Naive thymus-derived CD4-positive, alpha-beta T cell (primary cell): ENCODE measurements around the gene CDK16. TPM values are rescaled to one million over a fixed set of nuclear protein-coding genes. Genes with fewer than 3 reads are reported as not detected.

Source experiments
- ATAC-seq: fragments of 150-1000 bp; cut with Tn5 transposase; 2 replicates; pipeline ENCODE4 v1.10.0; 2021; ENCODE audit warnings: mild to moderate bottlenecking, moderate library complexity
- CTCF ChIA-PET: fragments of 350-600 bp; sonication (Branson Sonifier 250); formaldehyde crosslinking; loops from one replicate; lab custom pipeline; 2021; ENCODE audit warnings: antibody characterized with exemption; lab: Charles Lee
- POLR2A ChIA-PET: fragments of 350-600 bp; sonication (Branson Sonifier 250); formaldehyde crosslinking; loops from one replicate; lab custom pipeline; 2021; ENCODE audit warnings: antibody characterized with exemption, inconsistent platforms; lab: Charles Lee
- DNase-seq, 9 donors: peaks; one replicate each; pipeline versions ENCODE4 v3.0.0 to v3.0.0-alpha.2; 2020 to 2022; ENCODE audit warnings: mixed read lengths in 1 of 9
- H3K27ac ChIP-seq: one replicate; pipeline ENCODE4 v1.7.0; 2013; ENCODE audit warnings: mild to moderate bottlenecking, low read depth, low read length, moderate library complexity
- H3K27me3 ChIP-seq, 2 donors: one replicate each; pipeline ENCODE4 v1.7.0; 2013; ENCODE audit warnings: low read length in 2 of 2, mild to moderate bottlenecking in 2 of 2, moderate library complexity in 2 of 2; ENCODE audit not compliant: control insufficient read depth in 2 of 2, insufficient read depth in 2 of 2
- H3K36me3 ChIP-seq, 3 experiments: 1 replicate in 2 of 3; 2 replicates in 1 of 3; pipeline ENCODE4 v1.7.0; 2013; ENCODE audit warnings: low read length in 3 of 3, mild to moderate bottlenecking in 3 of 3, moderate library complexity in 1 of 3; ENCODE audit not compliant: insufficient read depth in 3 of 3, control insufficient read depth in 2 of 3
- H3K4me1 ChIP-seq, 2 donors: one replicate each; pipeline ENCODE4 v1.7.0; 2013; ENCODE audit warnings: low read length in 2 of 2, mild to moderate bottlenecking in 2 of 2, moderate library complexity in 1 of 2; ENCODE audit not compliant: control insufficient read depth in 2 of 2, insufficient read depth in 2 of 2
- H3K4me3 ChIP-seq: 2 replicates; pipeline ENCODE4 v1.7.0; 2013; ENCODE audit warnings: mild to moderate bottlenecking, low read length
- H3K9me3 ChIP-seq, 3 experiments: 1 replicate in 2 of 3; 2 replicates in 1 of 3; pipeline ENCODE4 v1.7.0; 2013; ENCODE audit warnings: low read length in 3 of 3; ENCODE audit not compliant: control insufficient read depth in 2 of 3
- H3K27ac Mint-ChIP-seq, 9 donors: one replicate each; pipeline ENCODE4 v1.8.0; 2020 to 2022; ENCODE audit warnings: mixed read lengths in 9 of 9, mild to moderate bottlenecking in 8 of 9, moderate library complexity in 5 of 9, inconsistent platforms in 2 of 9
- H3K27me3 Mint-ChIP-seq, 5 donors: one replicate each; pipeline ENCODE4 v1.8.0; 2021 to 2022; ENCODE audit warnings: mixed read lengths in 5 of 5, mild to moderate bottlenecking in 1 of 5
- H3K36me3 Mint-ChIP-seq, 5 donors: one replicate each; pipeline ENCODE4 v1.8.0; 2020 to 2022; ENCODE audit warnings: mixed read lengths in 5 of 5, mild to moderate bottlenecking in 3 of 5, inconsistent platforms in 1 of 5
- H3K4me1 Mint-ChIP-seq, 7 donors: one replicate each; pipeline ENCODE4 v1.8.0; 2020 to 2022; ENCODE audit warnings: mixed read lengths in 7 of 7, mild to moderate bottlenecking in 3 of 7, inconsistent platforms in 1 of 7
- H3K4me3 Mint-ChIP-seq, 10 donors: one replicate each; pipeline ENCODE4 v1.8.0; 2020 to 2022; ENCODE audit warnings: mild to moderate bottlenecking in 10 of 10, mixed read lengths in 10 of 10, moderate library complexity in 6 of 10, inconsistent platforms in 2 of 10
- H3K9me3 Mint-ChIP-seq, 11 donors: one replicate each; pipeline ENCODE4 v1.8.0; 2020 to 2022; ENCODE audit warnings: mixed read lengths in 11 of 11, mild to moderate bottlenecking in 4 of 11, inconsistent platforms in 1 of 11, moderate library complexity in 1 of 11
- intact Hi-C, 2 donors: fragments of 100-400 bp; cut with micrococcal nuclease; formaldehyde crosslinking; loops; one replicate each; pipeline ENCODE4 v1.15.1; 2023
- polyA plus RNA-seq, 2 donors: library from polyadenylated mRNA; unstranded; fragments of 300-500 nt; fragmentation: Illumina TruSeq; gene quantifications; one replicate each; pipeline ENCODE4 v1.2.3, GENCODE V29; 2021
- total RNA-seq, 6 experiments: library from RNA in 5 of 6; stranded (reverse) in 5 of 6; gene quantifications; 1 replicate in 5 of 6; 2 replicates in 1 of 6; pipeline ENCODE4 v1.2.3 and lab custom pipeline; 2021 to 2026

CDK16 gene
- total and polyA plus RNA-seq, 7 experiments from 2014 or later: 6.4 to 112 (median 61.6) TPM

DNA sequence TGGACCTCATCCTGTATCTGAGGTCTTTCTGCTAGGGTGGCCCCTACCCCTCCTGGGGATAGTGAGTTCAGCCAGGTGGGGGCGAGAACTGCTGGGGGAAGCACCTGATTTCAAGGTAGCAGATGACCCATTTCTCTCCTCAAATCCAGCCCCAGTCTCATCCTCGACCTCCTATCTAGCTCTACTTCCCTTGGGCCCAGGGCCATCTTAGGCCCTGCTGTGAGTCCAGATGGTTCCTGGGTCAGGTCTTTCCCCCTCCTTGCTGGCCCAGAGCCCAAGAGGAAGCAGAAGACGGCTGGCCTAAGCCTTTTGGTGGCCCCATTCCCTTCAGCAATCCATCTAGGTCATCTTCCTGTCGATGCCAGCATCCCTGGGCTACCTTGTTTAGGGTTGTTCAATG is 3.3 kb downstream of the CDK16 start:
- Histone ChIP-seq H3K4me3 (no peak overlapping the region), H3K4me1 (peaks cover 16 to 20% of the 10 kb centered on the region in 2 donors), H3K27me3 (no peaks in the 10 kb centered on the region), H3K36me3 (peaks cover 4 to 42% (median 8%) of the 10 kb centered on the region in 3 experiments), H3K27ac (no peak overlapping the region), H3K9me3 (no peaks in the 10 kb centered on the region)
- Mint-ChIP-seq H3K4me3 (peak overlapping the region in 2 of 10 donors; percentile 19 to 39), H3K27ac (peak overlapping the region in 5 of 9 donors; percentile 8 to 75 (median 49)), H3K36me3 (peaks cover 0 to 38% (median 12%) of the 10 kb centered on the region in 5 donors), H3K9me3 (peaks cover 0 to 1% (median 0%) of the 10 kb centered on the region in 11 donors), H3K4me1 (peaks cover 24 to 39% (median 34%) of the 10 kb centered on the region in 7 donors), H3K27me3 (peaks cover 0 to 2% (median 0%) of the 10 kb centered on the region in 5 donors)
- ChIA-PET POLR2A (interaction anchor here (1.0 to 5.4 kb wide), 2 partner anchors 10 to 167 kb away, joined by 3 to 72 read pairs; partner anchors contain the start of gene USP11), CTCF (no interaction called here)
- intact Hi-C loops: no loop called here
- no peak for ATAC-seq
- no peak for DNase-seq

DNA sequence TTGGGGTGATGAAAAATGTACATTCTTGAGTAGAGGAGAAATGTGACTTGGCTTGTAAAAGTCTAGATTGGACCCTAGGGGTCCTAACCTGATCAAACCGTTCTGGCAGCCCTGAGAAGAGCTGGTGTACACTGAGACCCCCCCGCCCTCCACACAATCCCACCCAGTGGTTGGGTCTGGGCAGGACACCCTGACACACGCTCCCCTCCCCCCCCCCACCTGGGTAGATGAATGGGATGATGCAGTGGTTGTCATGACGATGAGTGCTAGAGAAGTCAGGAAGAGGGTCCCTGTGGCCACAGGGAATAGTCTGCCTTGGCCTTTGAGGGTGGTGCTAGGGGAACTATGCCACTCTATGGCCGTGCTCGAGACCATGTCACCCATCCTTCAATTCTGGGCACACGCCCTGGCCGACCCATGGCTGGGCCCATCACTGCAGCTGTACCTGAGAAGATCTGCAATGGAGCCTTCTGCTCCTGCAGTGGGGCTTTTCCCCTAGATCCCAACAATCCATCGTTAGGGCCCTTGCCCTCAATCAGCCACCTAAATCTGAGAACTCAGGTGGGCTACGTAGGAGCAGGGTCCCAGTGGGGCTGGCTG is 4.4 kb downstream of the CDK16 start:
- Mint-ChIP-seq H3K4me3 (no peak overlapping the region), H3K4me1 (peaks cover 17 to 29% (median 26%) of the 10 kb centered on the region in 7 donors), H3K27me3 (peaks cover 0 to 2% (median 0%) of the 10 kb centered on the region in 5 donors), H3K36me3 (peaks cover 0 to 44% (median 12%) of the 10 kb centered on the region in 5 donors), H3K9me3 (peaks cover 0 to 1% (median 0%) of the 10 kb centered on the region in 11 donors), H3K27ac (peak overlapping the region in 5 of 9 donors; percentile 38 to 51 (median 41))
- no peak for ATAC-seq
- H3K4me3 ChIP-seq: no peak overlapping the region
- H3K9me3 ChIP-seq: no peaks in the 10 kb centered on the region
- ChIA-PET POLR2A (interaction anchor here (2.4 kb wide), 1 partner anchor 10 kb away, joined by 5 read pairs; the partner anchor contains the start of gene USP11), CTCF (no interaction called here)
- no peak overlapping the region for H3K27ac ChIP-seq
- peaks cover 10 to 14% of the 10 kb centered on the region in 2 donors for H3K4me1 ChIP-seq
- intact Hi-C loops: no loop called here
- peaks cover 4 to 49% (median 8%) of the 10 kb centered on the region in 3 experiments for H3K36me3 ChIP-seq
- peak in 1 of 9 donors; percentile 15 for DNase-seq
- no peaks in the 10 kb centered on the region for H3K27me3 ChIP-seq

DNA sequence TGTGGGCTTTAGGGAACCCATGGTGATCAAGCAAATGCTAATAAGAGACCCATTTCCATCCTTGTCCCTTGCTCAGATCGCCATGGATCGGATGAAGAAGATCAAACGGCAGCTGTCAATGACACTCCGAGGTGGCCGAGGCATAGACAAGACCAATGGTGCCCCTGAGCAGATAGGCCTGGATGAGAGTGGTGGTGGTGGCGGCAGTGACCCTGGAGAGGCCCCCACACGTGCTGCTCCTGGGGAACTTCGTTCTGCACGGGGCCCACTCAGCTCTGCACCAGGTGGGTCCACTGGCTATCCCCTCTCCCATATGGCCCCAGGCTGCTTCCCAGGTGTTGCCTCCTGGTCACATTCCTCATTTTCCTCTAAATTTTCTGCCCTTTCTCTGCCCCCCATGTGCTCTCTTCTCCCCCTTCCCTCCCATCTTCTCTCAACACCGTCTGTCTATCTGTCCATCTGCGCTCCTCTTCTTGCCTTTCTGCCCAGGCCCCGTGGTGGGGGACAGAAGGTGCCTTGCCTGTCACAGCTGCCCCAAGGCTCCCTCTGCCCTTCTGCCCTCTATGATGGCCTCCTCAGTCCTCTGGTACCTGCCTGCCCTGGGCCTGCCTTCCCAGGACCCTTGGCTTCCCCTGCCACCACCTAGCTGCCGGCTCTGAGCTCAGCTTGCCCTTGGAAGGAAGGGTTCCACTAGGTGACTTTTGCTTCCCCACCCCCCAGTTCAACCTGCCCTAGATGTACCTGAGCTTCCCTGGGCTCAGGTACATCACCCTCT is 5.2 kb downstream of the CDK16 start:
- H3K4me1 Mint-ChIP-seq: peaks cover 17 to 29% (median 26%) of the 10 kb centered on the region in 7 donors
- Histone ChIP-seq H3K27ac (no peak overlapping the region), H3K4me3 (no peak overlapping the region), H3K9me3 (no peaks in the 10 kb centered on the region), H3K36me3 (peaks cover 4 to 51% (median 8%) of the 10 kb centered on the region in 3 experiments), H3K27me3 (no peaks in the 10 kb centered on the region), H3K4me1 (peaks cover 10 to 14% of the 10 kb centered on the region in 2 donors)
- H3K9me3 Mint-ChIP-seq: peaks cover 0 to 1% (median 0%) of the 10 kb centered on the region in 11 donors
- H3K27ac Mint-ChIP-seq: no peak overlapping the region
- DNase-seq: no peak
- no peak overlapping the region for H3K4me3 Mint-ChIP-seq
- peaks cover 0 to 51% (median 13%) of the 10 kb centered on the region in 5 donors for H3K36me3 Mint-ChIP-seq
- POLR2A ChIA-PET: interaction anchor here (2.4 kb wide), 1 partner anchor 9 kb away, joined by 5 read pairs; the partner anchor contains the start of gene USP11
- H3K27me3 Mint-ChIP-seq: no peaks in the 10 kb centered on the region
- CTCF ChIA-PET: no interaction called here
- intact Hi-C loops: no loop called here
- ATAC-seq: no peak

- H3K4me1 Mint-ChIP-seq: peaks cover 17 to 26% (median 23%) of the 10 kb centered on the region in 7 donors
- peaks cover 0 to 55% (median 16%) of the 10 kb centered on the region in 5 donors for H3K36me3 Mint-ChIP-seq
- no peak overlapping the region for H3K4me3 Mint-ChIP-seq
- peaks cover 10 to 14% of the 10 kb centered on the region in 2 donors for H3K4me1 ChIP-seq
- POLR2A ChIA-PET: interaction anchor here (2.4 kb wide), 1 partner anchor 8 kb away, joined by 5 read pairs; the partner anchor contains the start of gene USP11
- intact Hi-C loops: no loop called here
- ATAC-seq (no peak), DNase-seq (no peak)
- no peaks in the 10 kb centered on the region for H3K27me3 Mint-ChIP-seq
- H3K27me3 ChIP-seq: no peaks in the 10 kb centered on the region
- no peak overlapping the region for H3K27ac Mint-ChIP-seq
- no peaks in the 10 kb centered on the region for H3K9me3 ChIP-seq
- H3K36me3 ChIP-seq: peaks cover 4 to 55% (median 8%) of the 10 kb centered on the region in 3 experiments
- no peak overlapping the region for H3K4me3 ChIP-seq
- H3K9me3 Mint-ChIP-seq: peaks cover 0 to 1% (median 0%) of the 10 kb centered on the region in 11 donors
- H3K27ac ChIP-seq: no peak overlapping the region
- CTCF ChIA-PET: no interaction called here
Measured at GRCh38 chrX:47224266-47224895, 5.9 kb downstream of the CDK16 start.

DNA sequence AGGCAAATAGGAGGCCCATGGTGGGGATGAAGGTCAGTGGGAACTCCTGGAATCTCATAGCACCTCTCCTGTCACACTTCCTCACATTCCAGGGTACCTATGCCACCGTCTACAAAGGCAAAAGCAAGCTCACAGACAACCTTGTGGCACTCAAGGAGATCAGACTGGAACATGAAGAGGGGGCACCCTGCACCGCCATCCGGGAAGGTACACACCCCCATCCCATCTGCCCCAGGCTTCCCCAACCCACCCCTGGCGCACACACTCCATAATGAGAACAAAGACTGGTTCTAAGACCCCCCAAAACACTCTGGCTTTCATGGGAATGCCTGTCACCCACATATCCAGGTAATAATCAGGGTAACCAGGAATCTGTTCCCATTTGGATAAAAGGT is 6.4 kb downstream of the CDK16 start:
- H3K4me1 Mint-ChIP-seq: peaks cover 12 to 21% (median 18%) of the 10 kb centered on the region in 7 donors
- peaks cover 8 to 12% of the 10 kb centered on the region in 2 donors for H3K4me1 ChIP-seq
- H3K27me3 ChIP-seq: no peaks in the 10 kb centered on the region
- H3K27me3 Mint-ChIP-seq: no peaks in the 10 kb centered on the region
- no peak overlapping the region for H3K27ac Mint-ChIP-seq
- H3K36me3 ChIP-seq: peaks cover 4 to 57% (median 8%) of the 10 kb centered on the region in 3 experiments
- no peak for ATAC-seq
- H3K36me3 Mint-ChIP-seq: peaks cover 0 to 56% (median 13%) of the 10 kb centered on the region in 5 donors
- H3K4me3 Mint-ChIP-seq: no peak overlapping the region
- ChIA-PET POLR2A (interaction anchor here (2.4 kb wide), 1 partner anchor 7 kb away, joined by 5 read pairs; the partner anchor contains the start of gene USP11), CTCF (no interaction called here)
- H3K9me3 Mint-ChIP-seq: peaks cover 0 to 1% (median 0%) of the 10 kb centered on the region in 11 donors
- intact Hi-C loops: no loop called here
- no peak for DNase-seq
- no peak overlapping the region for H3K27ac ChIP-seq
- H3K4me3 ChIP-seq: no peak overlapping the region
- H3K9me3 ChIP-seq: no peaks in the 10 kb centered on the region

- peaks cover 0 to under 1% of the 10 kb centered on the region in 2 donors for H3K4me1 ChIP-seq
- H3K27me3 ChIP-seq: no peaks in the 10 kb centered on the region
- no peak overlapping the region for H3K4me3 ChIP-seq
- no peak overlapping the region for H3K27ac ChIP-seq
- H3K4me1 Mint-ChIP-seq: peaks cover under 1 to 11% (median 9%) of the 10 kb centered on the region in 7 donors
- peaks cover 4 to 60% (median 8%) of the 10 kb centered on the region in 3 experiments for H3K36me3 ChIP-seq
- H3K4me3 Mint-ChIP-seq: no peak overlapping the region
- ATAC-seq (no peak), DNase-seq (no peak)
- H3K9me3 ChIP-seq: no peaks in the 10 kb centered on the region
- peaks cover 0 to 61% (median 9%) of the 10 kb centered on the region in 5 donors for H3K36me3 Mint-ChIP-seq
- H3K27ac Mint-ChIP-seq: no peak overlapping the region
- no peaks in the 10 kb centered on the region for H3K27me3 Mint-ChIP-seq
- intact Hi-C loops: no loop called here
- CTCF ChIA-PET: no interaction called here
- POLR2A ChIA-PET: no interaction called here
- H3K9me3 Mint-ChIP-seq: peaks cover 0 to under 1% (median 0%) of the 10 kb centered on the region in 11 donors
Measured at GRCh38 chrX:47226071-47226470, 7.6 kb downstream of the CDK16 start.
